CD4-positive, alpha-beta memory T cell (primary cell): ENCODE results near the gene CNDP1. TPM values are rescaled to one million over a fixed set of nuclear protein-coding genes. Genes with fewer than 3 reads are reported as not detected.

Experiments used
- CTCF ChIA-PET: fragments of 350-600 bp; sonication (Branson Sonifier 250); formaldehyde crosslinking; loops from one replicate; lab custom pipeline; 2021; ENCODE audit warnings: inconsistent platforms; ENCODE audit not compliant: partially characterized antibody; lab: Charles Lee
- POLR2A ChIA-PET: fragments of 350-600 bp; sonication (Branson Sonifier 250); formaldehyde crosslinking; loops from one replicate; lab custom pipeline; 2021; ENCODE audit not compliant: partially characterized antibody; lab: Charles Lee
- DNase-seq, 5 donors: peaks; one replicate each; pipeline versions ENCODE4 v3.0.0 to v3.0.0-alpha.2; 2020 to 2022; ENCODE audit warnings: mixed read lengths in 1 of 5
- H3K27ac ChIP-seq: one replicate; pipeline ENCODE4 v1.7.0; 2013; ENCODE audit warnings: low read depth, low read length
- H3K27me3 ChIP-seq: 2 replicates; pipeline ENCODE4 v1.7.0; 2013; ENCODE audit warnings: mild to moderate bottlenecking, low read length, moderate library complexity; ENCODE audit not compliant: insufficient read depth
- H3K36me3 ChIP-seq: 2 replicates; pipeline ENCODE4 v1.7.0; 2013; ENCODE audit warnings: mild to moderate bottlenecking, low read length, moderate library complexity; ENCODE audit not compliant: insufficient read depth
- H3K4me1 ChIP-seq: 2 replicates; pipeline ENCODE4 v1.7.0; 2013; ENCODE audit warnings: mild to moderate bottlenecking, low read length, moderate library complexity; ENCODE audit not compliant: insufficient read depth
- H3K4me3 ChIP-seq, 2 donors: one replicate each; pipeline ENCODE4 v1.7.0; 2013; ENCODE audit warnings: low read length in 2 of 2, mild to moderate bottlenecking in 1 of 2
- H3K9me3 ChIP-seq, 2 donors: one replicate each; pipeline ENCODE4 v1.7.0; 2013; ENCODE audit warnings: low read length in 2 of 2, control low read depth in 1 of 2; ENCODE audit not compliant: control insufficient read depth in 1 of 2
- H3K27ac Mint-ChIP-seq, 7 donors: one replicate each; pipeline ENCODE4 v1.8.0; 2020 to 2021; ENCODE audit warnings: mixed read lengths in 7 of 7, mild to moderate bottlenecking in 6 of 7, inconsistent platforms in 3 of 7, moderate library complexity in 3 of 7
- H3K27me3 Mint-ChIP-seq, 2 donors: one replicate each; pipeline ENCODE4 v1.8.0; 2020 to 2021; ENCODE audit warnings: mixed read lengths in 2 of 2
- H3K36me3 Mint-ChIP-seq, 2 donors: one replicate each; pipeline ENCODE4 v1.8.0; 2020 to 2021; ENCODE audit warnings: mixed read lengths in 2 of 2, inconsistent platforms in 1 of 2, mild to moderate bottlenecking in 1 of 2
- H3K4me1 Mint-ChIP-seq, 4 donors: one replicate each; pipeline ENCODE4 v1.8.0; 2020 to 2021; ENCODE audit warnings: mixed read lengths in 4 of 4, mild to moderate bottlenecking in 1 of 4
- H3K4me3 Mint-ChIP-seq, 8 donors: one replicate each; pipeline ENCODE4 v1.8.0; 2020 to 2021; ENCODE audit warnings: mixed read lengths in 8 of 8, mild to moderate bottlenecking in 7 of 8, moderate library complexity in 6 of 8, inconsistent platforms in 3 of 8
- H3K9me3 Mint-ChIP-seq, 8 donors: one replicate each; pipeline ENCODE4 v1.8.0; 2020 to 2021; ENCODE audit warnings: mixed read lengths in 8 of 8, mild to moderate bottlenecking in 5 of 8, inconsistent platforms in 3 of 8, moderate library complexity in 1 of 8
- intact Hi-C: fragments of 100-400 bp; cut with micrococcal nuclease; formaldehyde crosslinking; loops from one replicate; pipeline ENCODE4 v1.15.1; 2023
- polyA plus RNA-seq, 2 donors: library from polyadenylated mRNA; unstranded; fragments of 300-500 nt; fragmentation: Illumina TruSeq; gene quantifications; one replicate each; pipeline ENCODE4 v1.2.3, GENCODE V29; 2021
- total RNA-seq, 2 experiments: library from RNA; stranded (reverse); gene quantifications; one replicate each; pipeline ENCODE4 v1.2.3, GENCODE V29; 2021

Gene CNDP1
- total RNA-seq (not detected), polyA plus RNA-seq (not detected)

- POLR2A ChIA-PET, result no interaction called here
- intact Hi-C loops, result no loop called here
- no peak for DNase-seq
- Mint-ChIP-seq H3K4me1 (peaks cover 6 to 15% (median 10%) of the 10 kb centered on the region in 4 donors), H3K9me3 (peaks cover 0 to 4% (median 0%) of the 10 kb centered on the region in 8 donors), H3K27me3 (peaks cover 3 to 4% of the 10 kb centered on the region in 2 donors), H3K36me3 (no peaks in the 10 kb centered on the region), H3K27ac (no peak within 1 kb of the TSS), H3K4me3 (no peak within 1 kb of the TSS)
- Histone ChIP-seq H3K4me1 (peaks cover 8% of the 10 kb centered on the region), H3K27ac (no peak within 1 kb of the TSS), H3K27me3 (no peaks in the 10 kb centered on the region), H3K36me3 (no peaks in the 10 kb centered on the region), H3K9me3 (no peaks in the 10 kb centered on the region), H3K4me3 (no peak within 1 kb of the TSS)
- CTCF ChIA-PET, result no interaction called here
Observed at GRCh38 chr18:74534150-74534969, at the start of gene CNDP1. TSS of gene CNDP1 (plus strand) at chr18:74534500. CDS start at chr18:74534668, 168 bp downstream.

GRCh38 chr18:74486119-74486849 lies 48.0 kb upstream of the CNDP1 start:
- Mint-ChIP-seq H3K27me3 (peaks cover 0 to 3% of the 10 kb centered on the region in 2 donors), H3K4me3 (no peak overlapping the region), H3K27ac (peak overlapping the region in 1 of 7 donors; percentile 68), H3K4me1 (peaks cover 6 to 13% (median 8%) of the 10 kb centered on the region in 4 donors), H3K9me3 (no peaks in the 10 kb centered on the region), H3K36me3 (no peaks in the 10 kb centered on the region)
- Histone ChIP-seq H3K36me3 (no peaks in the 10 kb centered on the region), H3K9me3 (no peaks in the 10 kb centered on the region), H3K27me3 (no peaks in the 10 kb centered on the region), H3K4me3 (no peak overlapping the region), H3K27ac (no peak overlapping the region), H3K4me1 (peaks cover 6% of the 10 kb centered on the region)
- intact Hi-C loops, result no loop called here
- POLR2A ChIA-PET, result interaction anchor here (1.5 kb wide), 1 partner anchor 113 kb away, joined by 4 read pairs; no protein-coding TSS in a partner anchor
- CTCF ChIA-PET, result interaction anchor here (0.7 to 2.8 kb wide), 4 partner anchors 10 to 133 kb away, joined by 3 to 11 read pairs (median 4); no protein-coding TSS in a partner anchor
- no peak for DNase-seq

- H3K4me3 Mint-ChIP-seq, result no peak overlapping the region
Observed at GRCh38 chr18:74488354-74488753, 45.9 kb upstream of the CNDP1 start.

GRCh38 chr18:74488864-74489263 lies 45.4 kb upstream of the CNDP1 start:
- Mint-ChIP-seq H3K27ac (peak overlapping the region in 3 of 7 donors; percentile 2 to 63 (median 60)), H3K4me3 (no peak overlapping the region), H3K36me3 (no peaks in the 10 kb centered on the region), H3K27me3 (no peaks in the 10 kb centered on the region), H3K4me1 (peaks cover 6 to 13% (median 11%) of the 10 kb centered on the region in 4 donors), H3K9me3 (peaks cover 0 to 4% (median 0%) of the 10 kb centered on the region in 8 donors)
- Histone ChIP-seq H3K4me3 (no peak overlapping the region), H3K27ac (no peak overlapping the region), H3K4me1 (peaks cover 6% of the 10 kb centered on the region), H3K36me3 (no peaks in the 10 kb centered on the region), H3K9me3 (no peaks in the 10 kb centered on the region), H3K27me3 (no peaks in the 10 kb centered on the region)
- intact Hi-C loops, result no loop called here
- POLR2A ChIA-PET, result no interaction called here
- CTCF ChIA-PET, result interaction anchor here (12.7 kb wide), 1 partner anchor 137 kb away, joined by 422 read pairs; no protein-coding TSS in a partner anchor
- DNase-seq, result no peak

More at GRCh38 chr18:74488354-74488753, 45.9 kb upstream of the CNDP1 start:
- H3K27ac Mint-ChIP-seq, result no peak overlapping the region
- POLR2A ChIA-PET, result no interaction called here
- Histone ChIP-seq H3K9me3 (no peaks in the 10 kb centered on the region), H3K36me3 (no peaks in the 10 kb centered on the region), H3K27me3 (no peaks in the 10 kb centered on the region), H3K4me1 (peaks cover 6% of the 10 kb centered on the region), H3K27ac (no peak overlapping the region), H3K4me3 (no peak overlapping the region)
- H3K27me3 Mint-ChIP-seq, result no peaks in the 10 kb centered on the region
- no peak for DNase-seq
- no peaks in the 10 kb centered on the region for H3K36me3 Mint-ChIP-seq
- CTCF ChIA-PET, result interaction anchor here (12.7 kb wide), 1 partner anchor 137 kb away, joined by 422 read pairs; no protein-coding TSS in a partner anchor
- peaks cover 6 to 13% (median 8%) of the 10 kb centered on the region in 4 donors for H3K4me1 Mint-ChIP-seq
- intact Hi-C loops, result no loop called here
- peaks cover 0 to 4% (median 0%) of the 10 kb centered on the region in 8 donors for H3K9me3 Mint-ChIP-seq

GRCh38 chr18:74489676-74490075 lies 44.6 kb upstream of the CNDP1 start:
- no peaks in the 10 kb centered on the region for H3K27me3 ChIP-seq
- H3K4me1 Mint-ChIP-seq, result peaks cover 3 to 16% (median 9%) of the 10 kb centered on the region in 4 donors
- no peak for DNase-seq
- POLR2A ChIA-PET, result no interaction called here
- no peak overlapping the region for H3K4me3 ChIP-seq
- H3K4me1 ChIP-seq, result peaks cover 3% of the 10 kb centered on the region
- no peak overlapping the region for H3K27ac Mint-ChIP-seq
- no peak overlapping the region for H3K27ac ChIP-seq
- no peaks in the 10 kb centered on the region for H3K27me3 Mint-ChIP-seq
- H3K36me3 Mint-ChIP-seq, result no peaks in the 10 kb centered on the region
- CTCF ChIA-PET, result interaction anchor here (0.7 to 12.7 kb wide), 4 partner anchors 116 to 965 kb away, joined by 3 to 422 read pairs (median 64); no protein-coding TSS in a partner anchor
- peaks cover 0 to 4% (median 0%) of the 10 kb centered on the region in 8 donors for H3K9me3 Mint-ChIP-seq
- no peak overlapping the region for H3K4me3 Mint-ChIP-seq
- H3K36me3 ChIP-seq, result no peaks in the 10 kb centered on the region
- H3K9me3 ChIP-seq, result no peaks in the 10 kb centered on the region
- intact Hi-C loops, result no loop called here

- H3K9me3 ChIP-seq, result no peaks in the 10 kb centered on the region
- H3K36me3 ChIP-seq, result no peaks in the 10 kb centered on the region
- no peak overlapping the region for H3K27ac ChIP-seq
- H3K36me3 Mint-ChIP-seq, result peaks cover 0 to 4% of the 10 kb centered on the region in 2 donors
- ChIA-PET POLR2A (interaction anchor here (1.5 kb wide), 1 partner anchor 139 kb away, joined by 6 read pairs; no protein-coding TSS in a partner anchor), CTCF (interaction anchor here (1.0 to 12.7 kb wide), 9 partner anchors 59 to 298 kb away, joined by 4 to 422 read pairs (median 28); no protein-coding TSS in a partner anchor)
- H3K4me1 ChIP-seq, result peaks cover 7% of the 10 kb centered on the region
- peaks cover 0 to 5% (median 0%) of the 10 kb centered on the region in 8 donors for H3K9me3 Mint-ChIP-seq
- H3K27me3 ChIP-seq, result no peaks in the 10 kb centered on the region
- H3K4me3 Mint-ChIP-seq, result no peak overlapping the region
- H3K4me1 Mint-ChIP-seq, result peaks cover 12 to 22% (median 15%) of the 10 kb centered on the region in 4 donors
- intact Hi-C loops, result no loop called here
- no peak for DNase-seq
- H3K27me3 Mint-ChIP-seq, result no peaks in the 10 kb centered on the region
- H3K4me3 ChIP-seq, result no peak overlapping the region
- H3K27ac Mint-ChIP-seq, result peak overlapping the region in 1 of 7 donors; percentile 68
Observed at GRCh38 chr18:74492259-74492658, 42.0 kb upstream of the CNDP1 start.
